Effector memory CD4-positive, alpha-beta T cell (primary cell): ENCODE results near the gene SCO2.

Source experiments
- DNase-seq, 3 donors: peaks; one replicate each; pipeline ENCODE4 v3.0.0-alpha.2; 2020
- H3K27ac ChIP-seq: 2 replicates; pipeline ENCODE4 v1.7.0; 2013; ENCODE audit warnings: mild to moderate bottlenecking, low read length, moderate library complexity; ENCODE audit not compliant: insufficient read depth, poor library complexity, severe bottlenecking
- H3K27me3 ChIP-seq: replicated peaks from 2 replicates; pipeline ENCODE4 v1.7.0; 2013; ENCODE audit warnings: mild to moderate bottlenecking, low read length; ENCODE audit not compliant: insufficient read depth, control insufficient read depth, poor library complexity, severe bottlenecking
- H3K36me3 ChIP-seq: 2 replicates; pipeline ENCODE4 v1.7.0; 2013; ENCODE audit warnings: mild to moderate bottlenecking, low read length, moderate library complexity; ENCODE audit not compliant: control insufficient read depth, insufficient read depth
- H3K4me1 ChIP-seq: 2 replicates; pipeline ENCODE4 v1.7.0; 2013; ENCODE audit warnings: low read length, mild to moderate bottlenecking; ENCODE audit not compliant: control insufficient read depth, insufficient read depth, poor library complexity, severe bottlenecking
- H3K4me3 ChIP-seq: 2 replicates; pipeline ENCODE4 v1.7.0; 2013; ENCODE audit warnings: low read length, low read depth, mild to moderate bottlenecking; ENCODE audit not compliant: insufficient read depth, poor library complexity, severe bottlenecking
- H3K9me3 ChIP-seq: 2 replicates; pipeline ENCODE4 v1.7.0; 2013; ENCODE audit warnings: mild to moderate bottlenecking, low read length, moderate library complexity; ENCODE audit not compliant: control insufficient read depth

The SCO2 gene

GRCh38 chr22:50485221-50486131, 39.9 kb downstream of the SCO2 start:
- DNase-seq = no peak
- Histone ChIP-seq H3K27me3 (no peaks in the 10 kb centered on the region), H3K27ac (no peak overlapping the region), H3K4me3 (no peak overlapping the region), H3K9me3 (no peaks in the 10 kb centered on the region), H3K36me3 (no peaks in the 10 kb centered on the region), H3K4me1 (peaks cover 15% of the 10 kb centered on the region)

- no peaks in the 10 kb centered on the region for H3K36me3 ChIP-seq
- no peak for DNase-seq
- peaks cover 15% of the 10 kb centered on the region for H3K4me1 ChIP-seq
- H3K9me3 ChIP-seq = no peaks in the 10 kb centered on the region
- no peaks in the 10 kb centered on the region for H3K27me3 ChIP-seq
- no peak overlapping the region for H3K27ac ChIP-seq
- H3K4me3 ChIP-seq = no peak overlapping the region
Observed at GRCh38 chr22:50483977-50484853, 41.2 kb downstream of the SCO2 start.

- H3K27me3 ChIP-seq = no peaks in the 10 kb centered on the region
- H3K36me3 ChIP-seq = no peaks in the 10 kb centered on the region
- no peak overlapping the region for H3K4me3 ChIP-seq
- H3K4me1 ChIP-seq = peaks cover 15% of the 10 kb centered on the region
- no peak for DNase-seq
- no peaks in the 10 kb centered on the region for H3K9me3 ChIP-seq
- no peak overlapping the region for H3K27ac ChIP-seq
Observed at GRCh38 chr22:50483556-50483955, 41.8 kb downstream of the SCO2 start.

GRCh38 chr22:50483106-50483505, 42.3 kb downstream of the SCO2 start:
- no peak for DNase-seq
- no peak overlapping the region for H3K27ac ChIP-seq
- H3K9me3 ChIP-seq = no peaks in the 10 kb centered on the region
- no peak overlapping the region for H3K4me3 ChIP-seq
- peaks cover 15% of the 10 kb centered on the region for H3K4me1 ChIP-seq
- H3K27me3 ChIP-seq = no peaks in the 10 kb centered on the region
- no peaks in the 10 kb centered on the region for H3K36me3 ChIP-seq

- no peak overlapping the region for H3K27ac ChIP-seq
- peaks cover 15% of the 10 kb centered on the region for H3K4me1 ChIP-seq
- H3K27me3 ChIP-seq = no peaks in the 10 kb centered on the region
- no peak for DNase-seq
- H3K36me3 ChIP-seq = no peaks in the 10 kb centered on the region
- H3K9me3 ChIP-seq = no peaks in the 10 kb centered on the region
- peak overlapping the region; percentile 57 for H3K4me3 ChIP-seq
Observed at GRCh38 chr22:50482107-50483074, 43.0 kb downstream of the SCO2 start.

- H3K27ac ChIP-seq = no peak within 1 kb of the TSS
Observed at GRCh38 chr22:50481440-50482106, 43.8 kb downstream of the SCO2 start, which contains the start of gene ADM2. TSS of gene ADM2 (plus strand) at chr22:50481543. CDS start at chr22:50481848, 305 bp downstream.

GRCh38 chr22:50481045-50481439, 44.4 kb downstream of the SCO2 start:
- H3K4me3 ChIP-seq = peak overlapping the region; percentile 50
- H3K4me1 ChIP-seq = peaks cover 15% of the 10 kb centered on the region
- DNase-seq = no peak
- no peaks in the 10 kb centered on the region for H3K27me3 ChIP-seq
- H3K36me3 ChIP-seq = no peaks in the 10 kb centered on the region
- no peaks in the 10 kb centered on the region for H3K9me3 ChIP-seq
- H3K27ac ChIP-seq = no peak overlapping the region

More at GRCh38 chr22:50481440-50482106, 43.8 kb downstream of the SCO2 start, which contains the start of gene ADM2:
- Histone ChIP-seq H3K4me1 (peaks cover 15% of the 10 kb centered on the region), H3K36me3 (no peaks in the 10 kb centered on the region), H3K9me3 (no peaks in the 10 kb centered on the region), H3K4me3 (peak within 1 kb of the TSS; percentile 57), H3K27me3 (no peaks in the 10 kb centered on the region)
- DNase-seq = peak; percentile 41 to 60 (median 51)

- Histone ChIP-seq H3K36me3 (no peaks in the 10 kb centered on the region), H3K27me3 (no peaks in the 10 kb centered on the region), H3K27ac (no peak overlapping the region), H3K9me3 (no peaks in the 10 kb centered on the region), H3K4me1 (peaks cover 19% of the 10 kb centered on the region), H3K4me3 (no peak overlapping the region)
- no peak for DNase-seq
Observed at GRCh38 chr22:50479721-50480120, 45.7 kb downstream of the SCO2 start.

GRCh38 chr22:50477923-50478322, 47.5 kb downstream of the SCO2 start:
- no peak for DNase-seq
- no peaks in the 10 kb centered on the region for H3K36me3 ChIP-seq
- no peak overlapping the region for H3K4me3 ChIP-seq
- no peaks in the 10 kb centered on the region for H3K9me3 ChIP-seq
- H3K4me1 ChIP-seq = peaks cover 30% of the 10 kb centered on the region
- H3K27me3 ChIP-seq = no peaks in the 10 kb centered on the region
- no peak overlapping the region for H3K27ac ChIP-seq
